Stimulated activated naive B cell treated with anti-CD40 and anti-IgM and Interleukin-4, amounts not matched to agents 10 μg/mL and 1 μg/mL and 100 μg/mL, for 72 hours (primary cell): Measurements from ENCODE around the gene SLC27A2.

ENCODE experiments used
- ATAC-seq, 2 donors: fragments of 150-1000 bp; cut with Tn5 transposase; replicated peaks; 2 replicates each; pipeline ENCODE4 v1.10.0; 2021; ENCODE audit warnings: moderate library complexity in 1 of 2
- DNase-seq: peaks from one replicate; pipeline ENCODE4 v3.0.0; 2021
- H3K27ac Mint-ChIP-seq: one replicate; pipeline ENCODE4 v1.8.0; 2022; ENCODE audit warnings: mild to moderate bottlenecking, mixed read lengths
- H3K27me3 Mint-ChIP-seq, 2 donors: one replicate each; pipeline ENCODE4 v1.8.0; 2022; ENCODE audit warnings: mixed read lengths in 2 of 2
- H3K36me3 Mint-ChIP-seq, 2 donors: one replicate each; pipeline ENCODE4 v1.8.0; 2022; ENCODE audit warnings: mixed read lengths in 2 of 2, mild to moderate bottlenecking in 1 of 2
- H3K4me1 Mint-ChIP-seq, 2 donors: one replicate each; pipeline ENCODE4 v1.8.0; 2022; ENCODE audit warnings: mixed read lengths in 2 of 2, mild to moderate bottlenecking in 1 of 2
- H3K4me3 Mint-ChIP-seq, 2 donors: one replicate each; pipeline ENCODE4 v1.8.0; 2022; ENCODE audit warnings: mild to moderate bottlenecking in 2 of 2, mixed read lengths in 2 of 2, moderate library complexity in 1 of 2
- H3K9me3 Mint-ChIP-seq, 2 donors: one replicate each; pipeline ENCODE4 v1.8.0; 2022; ENCODE audit warnings: mixed read lengths in 2 of 2, mild to moderate bottlenecking in 1 of 2

The SLC27A2 gene

GRCh38 chr15:50190166-50190570 lies 8.2 kb downstream of the SLC27A2 start:
- Mint-ChIP-seq H3K27ac (no peak overlapping the region), H3K27me3 (no peaks in the 10 kb centered on the region), H3K4me3 (no peak overlapping the region), H3K36me3 (peaks cover 5 to 6% of the 10 kb centered on the region in 2 donors), H3K4me1 (peaks cover 14 to 34% of the 10 kb centered on the region in 2 donors), H3K9me3 (peaks cover 0 to 2% of the 10 kb centered on the region in 2 donors)
- DNase-seq (no peak), ATAC-seq (peak; percentile 26 to 28)

- peaks cover 14 to 34% of the 10 kb centered on the region in 2 donors for H3K4me1 Mint-ChIP-seq
- ATAC-seq (peak; percentile 84 to 87), DNase-seq (no peak)
- H3K27me3 Mint-ChIP-seq, result no peaks in the 10 kb centered on the region
- H3K9me3 Mint-ChIP-seq, result peaks cover 0 to 2% of the 10 kb centered on the region in 2 donors
- peaks cover 5 to 6% of the 10 kb centered on the region in 2 donors for H3K36me3 Mint-ChIP-seq
- H3K4me3 Mint-ChIP-seq, result no peak overlapping the region
- no peak overlapping the region for H3K27ac Mint-ChIP-seq
These were observed 8.7 kb downstream of the SLC27A2 start for GRCh38 chr15:50190723-50191122.

- H3K27me3 Mint-ChIP-seq, result no peaks in the 10 kb centered on the region
- peaks cover 14 to 34% of the 10 kb centered on the region in 2 donors for H3K4me1 Mint-ChIP-seq
- peaks cover 0 to 2% of the 10 kb centered on the region in 2 donors for H3K9me3 Mint-ChIP-seq
- no peak overlapping the region for H3K27ac Mint-ChIP-seq
- ATAC-seq (no peak), DNase-seq (no peak)
- peaks cover 5 to 6% of the 10 kb centered on the region in 2 donors for H3K36me3 Mint-ChIP-seq
- H3K4me3 Mint-ChIP-seq, result no peak overlapping the region
These were observed 10.2 kb downstream of the SLC27A2 start for GRCh38 chr15:50192164-50192563.

- Mint-ChIP-seq H3K9me3 (peaks cover 0 to 2% of the 10 kb centered on the region in 2 donors), H3K36me3 (peaks cover 5 to 6% of the 10 kb centered on the region in 2 donors), H3K4me3 (no peak overlapping the region), H3K27me3 (no peaks in the 10 kb centered on the region), H3K4me1 (peaks cover 14 to 29% of the 10 kb centered on the region in 2 donors), H3K27ac (peak overlapping the region; percentile 16)
- ATAC-seq (no peak), DNase-seq (no peak)
These were observed 11.1 kb downstream of the SLC27A2 start for GRCh38 chr15:50192926-50193620.

GRCh38 chr15:50202003-50202402 lies 20.0 kb downstream of the SLC27A2 start:
- DNase-seq, result no peak
- no peak for ATAC-seq
- Mint-ChIP-seq H3K9me3 (no peaks in the 10 kb centered on the region), H3K36me3 (no peaks in the 10 kb centered on the region), H3K4me3 (no peak overlapping the region), H3K4me1 (no peaks in the 10 kb centered on the region), H3K27me3 (no peaks in the 10 kb centered on the region), H3K27ac (no peak overlapping the region)

- ATAC-seq, result no peak
- Mint-ChIP-seq H3K9me3 (peaks cover 2 to 3% of the 10 kb centered on the region in 2 donors), H3K4me3 (no peak overlapping the region), H3K36me3 (peaks cover 7 to 19% of the 10 kb centered on the region in 2 donors), H3K4me1 (no peaks in the 10 kb centered on the region), H3K27ac (no peak overlapping the region), H3K27me3 (no peaks in the 10 kb centered on the region)
- DNase-seq, result no peak
These were observed 24.0 kb downstream of the SLC27A2 start for GRCh38 chr15:50206020-50206419.

GRCh38 chr15:50209809-50210208 lies 27.8 kb downstream of the SLC27A2 start:
- ATAC-seq (no peak), DNase-seq (no peak)
- Mint-ChIP-seq H3K4me3 (no peak overlapping the region), H3K36me3 (peaks cover 23 to 25% of the 10 kb centered on the region in 2 donors), H3K27me3 (peaks cover 5 to 6% of the 10 kb centered on the region in 2 donors), H3K9me3 (peaks cover 18 to 21% of the 10 kb centered on the region in 2 donors), H3K27ac (no peak overlapping the region), H3K4me1 (no peaks in the 10 kb centered on the region)

- no peak overlapping the region for H3K4me3 Mint-ChIP-seq
- DNase-seq (no peak), ATAC-seq (no peak)
- H3K4me1 Mint-ChIP-seq, result no peaks in the 10 kb centered on the region
- peaks cover 18 to 21% of the 10 kb centered on the region in 2 donors for H3K9me3 Mint-ChIP-seq
- peaks cover 5 to 6% of the 10 kb centered on the region in 2 donors for H3K27me3 Mint-ChIP-seq
- peaks cover 23 to 25% of the 10 kb centered on the region in 2 donors for H3K36me3 Mint-ChIP-seq
- H3K27ac Mint-ChIP-seq, result peak overlapping the region; percentile 44
These were observed 28.6 kb downstream of the SLC27A2 start for GRCh38 chr15:50210462-50211157.

- Mint-ChIP-seq H3K27me3 (no peaks in the 10 kb centered on the region), H3K36me3 (peaks cover 0 to 4% of the 10 kb centered on the region in 2 donors), H3K9me3 (peaks cover 0 to 5% of the 10 kb centered on the region in 2 donors), H3K27ac (no peak overlapping the region), H3K4me1 (peaks cover 0 to 4% of the 10 kb centered on the region in 2 donors), H3K4me3 (no peak overlapping the region)
- ATAC-seq, result no peak
- no peak for DNase-seq
These were observed 36.3 kb downstream of the SLC27A2 start for GRCh38 chr15:50218291-50218690.

- peaks cover 0 to 4% of the 10 kb centered on the region in 2 donors for H3K4me1 Mint-ChIP-seq
- DNase-seq (no peak), ATAC-seq (no peak)
- H3K9me3 Mint-ChIP-seq, result peaks cover 0 to 4% of the 10 kb centered on the region in 2 donors
- peaks cover 0 to 2% of the 10 kb centered on the region in 2 donors for H3K36me3 Mint-ChIP-seq
- H3K27ac Mint-ChIP-seq, result no peak overlapping the region
- no peak overlapping the region for H3K4me3 Mint-ChIP-seq
- no peaks in the 10 kb centered on the region for H3K27me3 Mint-ChIP-seq
These were observed 36.7 kb downstream of the SLC27A2 start for GRCh38 chr15:50218691-50219090.

GRCh38 chr15:50219820-50220219 lies 37.8 kb downstream of the SLC27A2 start:
- DNase-seq (no peak), ATAC-seq (no peak)
- Mint-ChIP-seq H3K9me3 (no peaks in the 10 kb centered on the region), H3K27ac (no peak overlapping the region), H3K36me3 (no peaks in the 10 kb centered on the region), H3K27me3 (no peaks in the 10 kb centered on the region), H3K4me3 (no peak overlapping the region), H3K4me1 (peaks cover 0 to 4% of the 10 kb centered on the region in 2 donors)

GRCh38 chr15:50222181-50222580 lies 40.2 kb downstream of the SLC27A2 start:
- Mint-ChIP-seq H3K27ac (no peak overlapping the region), H3K4me1 (peaks cover 0 to 4% of the 10 kb centered on the region in 2 donors), H3K36me3 (no peaks in the 10 kb centered on the region), H3K27me3 (no peaks in the 10 kb centered on the region), H3K9me3 (no peaks in the 10 kb centered on the region), H3K4me3 (no peak overlapping the region)
- DNase-seq (no peak), ATAC-seq (no peak)

GRCh38 chr15:50224606-50225005 lies 42.6 kb downstream of the SLC27A2 start:
- DNase-seq, result no peak
- no peaks in the 10 kb centered on the region for H3K27me3 Mint-ChIP-seq
- H3K36me3 Mint-ChIP-seq, result peaks cover 0 to 5% of the 10 kb centered on the region in 2 donors
- H3K9me3 Mint-ChIP-seq, result no peaks in the 10 kb centered on the region
- H3K4me3 Mint-ChIP-seq, result no peak overlapping the region
- H3K4me1 Mint-ChIP-seq, result peaks cover 0 to 4% of the 10 kb centered on the region in 2 donors
- ATAC-seq, result no peak
- H3K27ac Mint-ChIP-seq, result no peak overlapping the region

- no peaks in the 10 kb centered on the region for H3K9me3 Mint-ChIP-seq
- H3K4me1 Mint-ChIP-seq, result peaks cover 0 to 4% of the 10 kb centered on the region in 2 donors
- H3K36me3 Mint-ChIP-seq, result peaks cover 0 to 5% of the 10 kb centered on the region in 2 donors
- no peak overlapping the region for H3K27ac Mint-ChIP-seq
- no peak for DNase-seq
- no peak for ATAC-seq
- no peak overlapping the region for H3K4me3 Mint-ChIP-seq
- H3K27me3 Mint-ChIP-seq, result no peaks in the 10 kb centered on the region
These were observed 43.1 kb downstream of the SLC27A2 start for GRCh38 chr15:50225057-50225456.

GRCh38 chr15:50225938-50226337 lies 43.9 kb downstream of the SLC27A2 start:
- H3K4me3 Mint-ChIP-seq, result no peak overlapping the region
- H3K27me3 Mint-ChIP-seq, result no peaks in the 10 kb centered on the region
- DNase-seq (no peak), ATAC-seq (no peak)
- H3K36me3 Mint-ChIP-seq, result peaks cover 0 to 5% of the 10 kb centered on the region in 2 donors
- H3K4me1 Mint-ChIP-seq, result peaks cover 0 to 4% of the 10 kb centered on the region in 2 donors
- H3K9me3 Mint-ChIP-seq, result no peaks in the 10 kb centered on the region
- no peak overlapping the region for H3K27ac Mint-ChIP-seq
